HG02981 (cell line): ENCODE data around the gene ZNF837.
"Not testable (repeated sequence)": the region's sequence is repeated elsewhere in the genome, so short reads cannot be mapped to it uniquely, and the experiment has no call there.

Experiments
- ATAC-seq: cut with Tn5 transposase; IDR thresholded peaks from one replicate; pipeline ENCODE4 v1.9.1; 2021; ENCODE audit warnings: mild to moderate bottlenecking, moderate library complexity; ENCODE audit not compliant: unreplicated experiment

The ZNF837 gene

GRCh38 chr19:58351990-58352755, 28.7 kb downstream of the ZNF837 start:
- no peak for ATAC-seq

GRCh38 chr19:58351558-58351878, 29.3 kb downstream of the ZNF837 start:
- no peak for ATAC-seq

DNA sequence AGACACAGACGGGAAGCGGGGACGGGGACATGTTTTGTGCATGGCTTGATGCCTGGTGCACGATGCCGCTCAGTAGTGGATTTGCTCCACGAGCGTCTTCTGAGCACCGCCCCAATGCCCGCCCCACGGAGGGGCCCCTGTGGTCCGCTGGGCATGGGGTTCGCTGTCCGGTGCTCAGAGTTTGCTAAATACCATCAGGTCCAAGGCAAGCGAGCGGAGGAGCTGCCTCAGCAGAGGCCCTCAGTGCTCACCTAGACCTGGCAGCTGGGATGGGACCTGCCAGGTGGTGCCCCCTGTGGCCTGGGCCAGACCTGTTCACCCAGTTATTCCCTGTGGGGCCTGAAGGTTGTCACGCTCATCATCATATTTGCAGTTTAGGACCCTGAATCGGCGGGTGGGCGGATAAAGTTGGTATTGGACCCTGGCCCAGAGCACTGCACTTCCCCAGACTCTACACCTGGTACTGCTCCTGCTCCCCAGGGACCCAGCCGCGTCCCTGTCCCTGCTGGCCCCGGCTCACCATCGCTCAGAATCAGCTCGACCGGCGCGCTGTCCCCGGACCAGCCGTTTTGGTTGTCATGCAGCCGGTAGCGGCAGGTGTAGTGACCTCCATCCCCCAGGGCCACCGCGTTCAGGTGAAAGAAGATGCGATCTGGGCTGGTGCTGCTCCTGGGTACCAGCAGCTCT, 29.8 kb downstream of the ZNF837 start:
- no peak for ATAC-seq

DNA sequence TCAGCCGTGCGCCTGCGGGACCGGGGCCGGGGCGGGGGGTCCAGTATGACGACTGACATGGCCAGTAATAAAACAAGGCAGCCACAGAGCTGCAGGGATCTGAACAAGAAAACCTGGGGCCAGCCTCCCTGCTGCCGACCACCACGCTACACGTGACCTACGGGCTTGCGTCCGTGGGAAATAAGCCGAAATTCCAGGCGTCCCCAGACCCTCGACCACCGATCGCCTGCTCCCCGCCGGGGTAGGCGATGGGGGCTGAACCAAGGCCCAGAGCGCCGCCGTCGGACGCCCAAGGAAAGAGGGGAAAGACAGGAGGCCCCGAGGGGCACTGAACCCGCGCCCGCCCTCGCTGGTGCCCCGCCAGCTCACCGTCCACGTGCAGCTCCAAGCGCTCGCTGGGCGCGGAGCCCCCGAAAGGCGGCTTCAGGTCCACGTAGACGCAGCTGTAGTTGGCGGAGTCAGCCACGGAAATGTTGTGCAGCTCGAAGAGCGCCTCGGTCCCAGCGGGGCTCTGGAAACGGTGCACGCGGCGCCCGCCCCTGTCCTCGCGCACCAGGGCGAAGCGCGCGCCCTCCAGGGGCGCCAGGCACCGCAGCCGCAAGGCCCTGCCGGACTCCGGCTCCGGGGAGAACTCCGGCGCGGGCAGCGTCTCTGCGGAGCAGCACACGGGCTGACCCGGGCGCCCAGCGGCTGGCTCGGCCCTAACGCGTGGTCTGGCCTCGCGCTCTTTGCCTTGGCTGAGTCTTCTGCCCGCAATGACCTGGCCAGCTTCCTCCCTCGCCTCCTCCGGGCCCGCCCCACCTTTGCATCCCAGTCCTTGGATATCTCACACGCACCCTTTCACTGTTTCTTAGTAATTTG, 30.6 kb downstream of the ZNF837 start:
- ATAC-seq = no peak

DNA sequence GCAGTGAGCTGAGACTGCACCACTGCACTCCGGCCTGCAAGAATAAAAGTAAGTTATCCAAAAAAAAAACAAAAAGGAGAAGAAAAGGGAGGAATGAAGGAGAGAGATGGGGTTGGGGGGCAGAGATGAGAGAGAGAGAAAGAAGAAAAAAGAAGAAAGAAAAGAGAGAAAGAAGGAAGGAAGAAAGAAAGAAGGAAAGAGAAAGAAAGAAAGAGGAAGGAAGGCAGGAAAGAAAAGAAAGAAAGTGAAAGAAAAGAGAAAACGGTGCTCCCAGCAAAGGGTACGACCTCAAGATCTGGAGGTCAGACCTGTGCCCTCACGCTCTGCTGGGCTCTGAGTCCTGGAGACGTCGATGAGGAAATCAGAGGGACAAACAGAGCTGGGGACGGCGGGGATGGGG, 31.2 kb downstream of the ZNF837 start:
- ATAC-seq = no peak

- ATAC-seq = not testable (repeated sequence)
Measured at GRCh38 chr19:58348080-58348479, 32.8 kb downstream of the ZNF837 start.

DNA sequence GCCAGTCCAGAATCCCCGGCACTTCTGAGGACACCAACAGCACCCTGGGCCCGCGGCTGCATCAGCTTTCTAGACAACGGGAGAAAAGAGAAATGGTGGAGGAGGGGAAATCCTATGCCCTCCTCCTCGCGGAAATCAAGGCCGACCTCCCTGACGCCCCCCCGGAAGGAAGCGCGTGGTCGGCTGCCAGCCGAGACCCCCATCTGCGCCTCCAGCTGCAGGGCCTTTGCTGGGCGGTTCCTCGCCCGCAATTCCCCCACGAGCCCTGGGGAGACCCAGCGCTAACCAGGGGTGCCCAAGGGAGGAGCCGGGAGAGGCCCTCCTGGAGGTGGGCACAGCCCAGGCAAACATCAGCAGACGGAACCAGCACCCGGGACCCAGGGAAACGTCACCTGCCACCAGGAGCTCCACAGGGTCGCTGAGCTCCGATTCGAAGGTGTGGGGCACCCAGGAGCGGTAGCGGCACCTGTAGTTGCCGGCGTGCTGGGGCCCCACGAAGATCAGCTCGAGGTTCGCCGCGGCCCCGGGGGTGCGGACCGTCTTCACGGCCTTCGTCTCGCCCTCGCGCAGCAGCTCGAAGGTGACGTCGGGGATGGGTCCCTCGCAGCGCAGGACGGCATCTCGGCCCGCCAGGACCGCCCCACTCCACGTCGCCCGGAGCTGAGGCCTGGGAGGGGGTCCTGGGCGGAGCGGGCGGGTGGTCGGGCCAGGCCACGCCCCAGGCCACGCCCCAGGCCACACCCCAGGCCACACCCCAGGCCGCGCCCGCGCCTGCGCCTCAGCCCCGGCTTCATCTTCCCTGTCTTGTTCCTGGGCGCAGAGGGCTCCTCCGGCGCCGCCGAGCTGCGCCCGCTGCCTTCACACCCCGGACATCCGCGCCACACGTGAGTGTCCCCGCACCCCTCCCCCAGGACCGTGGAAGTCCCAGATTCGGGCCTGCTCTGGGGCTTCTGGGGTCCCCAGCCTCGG, 33.6 kb downstream of the ZNF837 start:
- peak; percentile 85 for ATAC-seq

- ATAC-seq = no peak
Measured at GRCh38 chr19:58345558-58345957, 35.3 kb downstream of the ZNF837 start.

DNA sequence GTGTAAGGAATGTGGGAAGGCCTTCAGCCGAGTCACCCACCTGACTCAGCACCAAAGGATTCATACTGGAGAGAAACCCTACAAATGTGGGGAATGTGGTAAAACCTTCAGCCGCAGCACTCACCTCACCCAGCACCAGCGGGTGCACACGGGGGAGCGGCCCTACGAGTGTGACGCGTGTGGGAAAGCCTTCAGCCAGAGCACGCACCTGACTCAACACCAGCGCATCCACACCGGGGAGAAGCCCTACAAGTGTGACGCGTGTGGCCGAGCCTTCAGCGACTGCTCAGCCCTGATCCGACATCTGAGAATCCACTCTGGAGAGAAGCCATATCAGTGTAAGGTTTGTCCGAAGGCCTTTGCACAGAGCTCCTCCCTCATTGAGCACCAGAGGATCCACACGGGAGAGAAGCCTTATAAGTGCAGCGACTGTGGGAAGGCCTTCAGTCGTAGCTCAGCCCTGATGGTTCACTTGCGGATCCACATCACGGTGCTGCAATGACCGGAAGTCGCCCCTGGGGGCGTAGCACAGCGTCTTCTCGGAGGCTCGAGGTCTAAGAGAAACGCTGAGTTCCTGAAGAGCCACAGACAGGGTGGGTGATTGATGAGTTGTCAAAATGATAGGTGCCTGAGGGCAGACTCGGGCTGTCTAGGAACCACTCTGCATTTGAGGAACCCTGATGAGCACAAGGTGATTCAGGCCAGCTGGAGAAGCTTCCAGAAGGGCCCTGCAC, 41.8 kb downstream of the ZNF837 start:
- no peak for ATAC-seq

DNA sequence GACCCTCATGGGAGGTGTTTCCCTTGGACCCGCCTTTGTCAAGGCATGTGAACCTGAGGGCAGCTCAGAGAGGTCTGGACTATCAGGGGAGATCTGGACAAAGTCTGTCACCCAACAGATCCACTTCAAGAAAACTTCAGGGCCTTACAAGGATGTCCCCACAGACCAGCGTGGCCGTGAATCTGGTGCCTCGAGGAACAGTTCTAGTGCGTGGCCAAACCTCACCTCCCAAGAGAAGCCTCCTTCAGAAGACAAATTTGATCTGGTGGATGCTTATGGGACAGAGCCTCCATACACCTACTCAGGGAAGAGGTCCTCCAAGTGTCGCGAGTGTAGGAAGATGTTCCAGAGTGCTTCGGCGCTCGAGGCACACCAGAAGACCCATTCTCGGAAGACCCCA, 42.5 kb downstream of the ZNF837 start:
- ATAC-seq = no peak

DNA sequence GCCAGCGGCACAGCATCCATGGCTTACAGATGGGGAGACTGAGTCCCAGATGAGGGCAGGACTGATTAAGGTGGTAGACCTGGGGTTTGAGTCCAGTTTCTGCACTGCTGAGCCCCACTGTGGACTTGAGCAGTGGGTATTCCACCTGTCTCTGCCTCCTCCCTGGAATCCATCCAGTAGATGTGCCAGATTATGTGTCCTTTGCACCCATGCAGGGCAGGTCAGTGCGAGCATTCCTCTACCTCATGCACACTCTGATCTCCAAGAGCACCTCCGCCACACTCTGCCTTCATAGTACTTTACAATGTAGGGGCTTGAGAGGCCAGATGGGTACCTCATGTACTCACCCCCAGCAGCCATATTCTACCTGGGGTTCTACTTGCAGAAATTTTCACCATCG, 44.0 kb downstream of the ZNF837 start:
- no peak for ATAC-seq

DNA sequence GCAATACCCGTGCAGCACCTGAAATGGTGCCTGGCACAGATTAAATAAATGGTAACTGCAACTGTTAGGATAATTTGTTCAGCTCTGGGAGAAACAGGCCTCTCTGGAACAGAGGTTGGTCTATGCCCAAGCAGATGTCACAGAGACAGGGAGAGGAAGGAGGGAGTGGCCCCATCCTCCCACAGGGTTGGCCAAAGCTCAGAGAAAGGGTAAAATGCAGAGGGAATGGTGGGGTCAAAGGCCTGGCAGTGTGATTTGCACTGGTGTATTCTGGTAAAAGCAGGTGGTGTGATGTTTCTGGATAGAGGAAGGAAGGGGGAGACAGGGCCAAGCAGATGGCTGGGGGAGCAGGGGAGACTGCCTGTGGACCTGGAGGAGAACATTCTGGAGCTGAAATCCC, 44.6 kb downstream of the ZNF837 start:
- no peak for ATAC-seq

DNA sequence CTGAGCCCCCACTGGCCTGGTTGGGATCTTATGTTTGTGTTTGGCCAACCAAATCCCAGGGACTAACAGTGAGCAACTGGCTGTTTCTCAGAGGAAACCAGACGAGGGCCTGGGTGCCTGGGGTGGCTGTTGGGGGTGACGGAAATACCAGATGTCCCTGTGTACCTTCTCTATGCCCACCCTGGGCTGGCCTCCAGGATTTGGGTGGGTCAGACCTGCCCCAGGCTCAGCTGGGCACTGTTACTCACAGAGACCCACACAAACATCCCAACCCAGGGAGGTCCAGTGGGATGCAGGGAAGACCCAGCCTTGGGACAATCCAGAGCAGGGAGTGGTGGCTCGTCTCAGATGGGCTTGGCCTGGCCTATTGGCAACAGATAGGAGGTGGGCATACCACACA, 45.2 kb downstream of the ZNF837 start:
- ATAC-seq = no peak

DNA sequence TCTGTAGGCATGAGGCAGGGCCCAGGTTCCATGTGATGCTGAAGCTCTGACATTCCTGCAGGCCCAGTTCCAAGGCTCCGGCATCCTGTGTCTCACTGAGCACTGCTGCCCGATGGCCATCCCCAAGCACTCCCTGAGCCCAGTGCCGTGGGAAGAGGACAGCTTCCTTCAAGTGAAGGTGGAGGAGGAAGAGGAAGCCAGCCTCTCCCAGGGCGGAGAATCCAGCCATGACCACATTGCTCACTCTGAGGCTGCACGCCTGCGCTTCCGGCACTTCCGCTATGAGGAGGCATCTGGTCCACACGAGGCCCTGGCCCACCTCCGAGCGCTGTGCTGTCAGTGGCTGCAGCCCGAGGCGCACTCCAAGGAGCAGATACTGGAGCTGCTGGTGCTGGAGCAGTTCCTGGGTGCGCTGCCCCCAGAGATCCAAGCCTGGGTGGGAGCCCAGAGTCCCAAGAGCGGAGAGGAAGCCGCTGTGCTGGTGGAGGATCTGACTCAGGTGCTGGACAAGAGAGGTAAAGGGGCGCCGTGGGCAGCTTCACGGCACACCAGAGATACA, 46.1 kb downstream of the ZNF837 start:
- no peak for ATAC-seq

GRCh38 chr19:58332697-58333096, 48.1 kb downstream of the ZNF837 start:
- no peak for ATAC-seq

- ATAC-seq = no peak
Measured at GRCh38 chr19:58330458-58330857, 50.4 kb downstream of the ZNF837 start.

DNA sequence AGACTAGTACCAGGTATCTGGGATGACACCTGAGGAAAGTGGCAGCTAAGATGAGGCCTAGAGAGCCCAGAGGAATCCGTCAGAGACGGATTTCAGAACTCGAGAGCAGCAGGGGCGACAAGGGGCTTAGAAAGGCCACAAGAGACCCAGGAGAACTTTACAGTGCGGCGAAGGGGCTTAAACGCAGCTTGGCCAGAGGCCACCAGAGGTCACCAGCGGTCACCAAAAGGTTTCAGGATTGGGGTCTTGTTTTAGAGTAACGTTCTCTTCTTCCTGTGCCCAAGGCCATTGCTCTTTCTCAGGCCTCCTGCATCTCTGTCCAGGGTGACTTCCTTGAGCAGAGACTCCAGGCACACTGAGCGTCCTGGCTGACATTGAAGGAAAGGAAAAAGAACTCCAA, 51.8 kb downstream of the ZNF837 start:
- no peak for ATAC-seq

DNA sequence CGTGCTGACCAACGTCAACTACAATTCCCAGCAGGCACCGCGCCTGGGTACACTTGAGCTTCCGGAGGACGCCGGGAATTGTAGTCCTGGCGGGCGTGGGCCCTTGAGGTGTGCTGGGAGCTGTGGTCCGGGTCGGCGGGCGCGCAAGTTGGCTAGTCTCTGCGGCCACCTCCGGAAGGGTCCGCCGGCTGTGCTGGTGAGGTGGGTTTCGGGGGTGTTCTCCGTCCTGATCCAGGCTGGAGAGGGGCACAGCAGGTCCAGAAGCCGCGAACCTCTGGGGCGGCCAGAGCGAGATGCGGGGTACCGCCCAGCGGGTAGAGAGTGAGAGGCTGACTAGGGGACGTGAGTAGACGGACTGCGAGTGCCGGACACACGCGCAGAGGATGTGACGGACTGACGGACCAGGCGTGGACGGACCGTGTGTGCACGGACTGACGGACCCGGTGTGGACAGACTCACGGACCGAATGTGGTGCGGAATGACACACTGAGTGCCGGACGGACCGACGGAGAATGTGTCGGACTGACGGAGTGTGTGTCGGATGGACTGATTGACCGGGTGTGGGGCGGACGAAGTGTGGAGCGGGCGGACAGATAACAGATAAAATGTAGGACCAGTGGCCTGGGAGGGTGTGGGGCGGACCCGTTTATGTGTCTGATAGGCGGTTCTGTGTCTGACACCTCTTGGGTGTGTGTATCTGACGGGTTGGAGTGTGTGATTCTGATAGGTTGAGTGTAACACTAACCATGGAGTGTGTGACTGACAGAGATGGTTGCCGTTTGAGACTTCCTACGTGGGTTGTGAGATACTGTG, 53.7 kb downstream of the ZNF837 start, which contains the start of gene ZSCAN22:
ZSCAN22 (plus strand) TSS at position 81 of the 813 bp plus-strand sequence. CDS start 7,809 bp downstream, outside the sequence.
- peak; percentile 84 for ATAC-seq

DNA sequence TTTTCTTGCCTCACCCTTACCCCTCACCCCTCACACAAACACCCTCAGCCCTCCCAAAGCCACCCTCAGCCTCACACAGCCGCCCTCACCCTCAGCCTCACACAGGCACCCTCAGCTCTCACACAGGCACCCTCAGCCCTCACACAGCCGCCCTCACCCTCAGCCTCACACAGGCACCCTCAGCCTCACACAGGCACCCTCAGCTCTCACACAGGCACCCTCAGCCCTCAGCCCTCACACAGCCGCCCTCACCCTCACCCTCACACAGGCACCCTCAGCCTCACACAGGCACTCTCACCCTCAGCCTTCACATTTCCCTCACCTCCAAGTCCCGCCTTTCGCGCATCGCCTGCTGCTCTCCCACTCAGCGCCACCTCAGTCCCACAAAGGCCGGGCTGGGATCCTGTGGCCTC, 54.3 kb downstream of the ZNF837 start:
- no peak for ATAC-seq
